IMR-90 (cell line): ENCODE data around the gene PLIN5. TPM values are rescaled to one million over a fixed set of nuclear protein-coding genes. Genes with fewer than 3 reads are reported as not detected.

ENCODE experiments used
- ATAC-seq: fragments of 200-7000 bp; cut with Tn5 transposase; 2 replicates; pipeline ENCODE4 v1.9.1; 2020; ENCODE audit warnings: low read depth, mild to moderate bottlenecking, moderate library complexity
- BruUV-seq: library from RNA; stranded (reverse); fragments of 400-500 nt; replicated peaks from 2 replicates; lab custom pipeline; 2021; lab: Mats Ljungman, UMichigan
- CTCF ChIA-PET: fragments of 300-600 bp; formaldehyde crosslinking; extraction: SDS; loops from one replicate; lab custom pipeline; 2021; ENCODE audit warnings: antibody characterized with exemption; lab: Yijun Ruan, JAX
- POLR2A ChIA-PET: fragments of 300-600 bp; sonication (Branson Sonifier 250); formaldehyde crosslinking; loops from one replicate; lab custom pipeline; 2022; ENCODE audit warnings: antibody characterized with exemption; ENCODE audit not compliant: unreplicated experiment; lab: Charles Lee
- DNase-seq: peaks from one replicate; pipeline ENCODE4 v3.0.0; 2013
- H2AFZ ChIP-seq: replicated peaks from 2 replicates; pipeline ENCODE3; 2013; ENCODE audit warnings: low read length, mild to moderate bottlenecking; ENCODE audit not compliant: poor library complexity
- H2AK5ac ChIP-seq: 2 replicates; pipeline ENCODE4 v1.6.1; 2013; ENCODE audit warnings: low read depth, low read length, inconsistent platforms
- H2AK9ac ChIP-seq: replicated peaks from 2 replicates; pipeline ENCODE3; 2013; ENCODE audit warnings: mild to moderate bottlenecking, low read depth, low read length, moderate library complexity; ENCODE audit not compliant: poor library complexity
- H2BK120ac ChIP-seq: 2 replicates; pipeline ENCODE4 v1.6.1; 2013; ENCODE audit warnings: low read depth, low read length, inconsistent platforms
- H2BK15ac ChIP-seq: 3 replicates; pipeline ENCODE4 v1.6.1; 2013; ENCODE audit warnings: low read depth, low read length, inconsistent platforms
- H2BK20ac ChIP-seq: 2 replicates; pipeline ENCODE4 v1.6.1; 2013; ENCODE audit warnings: low read depth, mild to moderate bottlenecking, inconsistent platforms, low read length, moderate library complexity
- H2BK5ac ChIP-seq: 2 replicates; pipeline ENCODE4 v1.6.1; 2013; ENCODE audit warnings: mild to moderate bottlenecking, low read depth, low read length, inconsistent platforms; ENCODE audit not compliant: poor library complexity, severe bottlenecking
- H3K14ac ChIP-seq: replicated peaks from 2 replicates; pipeline ENCODE4 v1.6.1; 2013; ENCODE audit warnings: low read depth, low read length, inconsistent platforms
- H3K18ac ChIP-seq: 2 replicates; pipeline ENCODE4 v1.6.1; 2013; ENCODE audit warnings: low read depth, low read length, control low read depth
- H3K23ac ChIP-seq: 2 replicates; pipeline ENCODE4 v1.6.1; 2013; ENCODE audit warnings: low read depth, low read length, inconsistent platforms
- H3K27ac ChIP-seq: 2 replicates; pipeline ENCODE4 v1.5.1; 2013; ENCODE audit warnings: mild to moderate bottlenecking, control low read depth, low read length; ENCODE audit not compliant: insufficient read depth
- H3K27me3 ChIP-seq: 2 replicates; pipeline ENCODE4 v1.6.1; 2013; ENCODE audit warnings: low read length; ENCODE audit not compliant: control insufficient read depth, insufficient read depth
- H3K36me3 ChIP-seq: 2 replicates; pipeline ENCODE4 v1.6.1; 2013; ENCODE audit warnings: low read length, mixed read lengths; ENCODE audit not compliant: control insufficient read depth, insufficient read depth
- H3K4ac ChIP-seq: 2 replicates; pipeline ENCODE4 v1.6.1; 2013; ENCODE audit warnings: low read depth, low read length, inconsistent platforms
- H3K4me1 ChIP-seq: 2 replicates; pipeline ENCODE4 v1.6.1; 2013; ENCODE audit warnings: low read length, mixed read lengths; ENCODE audit not compliant: control insufficient read depth, insufficient read depth
- H3K4me2 ChIP-seq: 2 replicates; pipeline ENCODE4 v1.6.1; 2013; ENCODE audit warnings: low read depth, mild to moderate bottlenecking, control low read depth, low read length, moderate library complexity
- H3K4me3 ChIP-seq: 2 replicates; pipeline ENCODE4 v1.5.1; 2013; ENCODE audit warnings: low read depth, mild to moderate bottlenecking, control low read depth, low read length, moderate library complexity; ENCODE audit not compliant: insufficient read depth
- H3K56ac ChIP-seq: 2 replicates; pipeline ENCODE4 v1.6.1; 2013; ENCODE audit warnings: low read length, inconsistent platforms; ENCODE audit not compliant: insufficient read depth; ENCODE audit errors: extremely low read depth
- H3K79me1 ChIP-seq, 2 experiments: 2 replicates each; pipeline ENCODE4 v1.6.1; 2013; ENCODE audit warnings: low read length in 2 of 2, inconsistent platforms in 1 of 2, low read depth in 1 of 2
- H3K9ac ChIP-seq: 2 replicates; pipeline ENCODE4 v1.6.1; 2013; ENCODE audit warnings: low read depth, low read length, control low read depth
- H3K9me1 ChIP-seq: 2 replicates; pipeline ENCODE4 v1.6.1; 2013; ENCODE audit warnings: low read length, inconsistent platforms; ENCODE audit not compliant: insufficient read depth
- H3K9me3 ChIP-seq: 2 replicates; pipeline ENCODE4 v1.6.1; 2013; ENCODE audit warnings: low read length; ENCODE audit not compliant: control insufficient read depth, insufficient read depth
- H4K20me1 ChIP-seq: 2 replicates; pipeline ENCODE4 v1.6.1; 2013; ENCODE audit warnings: low read length, inconsistent platforms; ENCODE audit not compliant: insufficient read depth
- H4K5ac ChIP-seq: 2 replicates; pipeline ENCODE4 v1.6.1; 2013; ENCODE audit warnings: mild to moderate bottlenecking, low read depth, low read length, control low read depth
- H4K8ac ChIP-seq, 2 experiments: 2 replicates each; pipeline ENCODE4 v1.6.1; 2013; ENCODE audit warnings: low read depth in 2 of 2, low read length in 2 of 2, control low read depth in 1 of 2, inconsistent platforms in 1 of 2
- H4K91ac ChIP-seq: 2 replicates; pipeline ENCODE4 v1.6.1; 2013; ENCODE audit warnings: low read depth, low read length, inconsistent platforms; ENCODE audit not compliant: insufficient read depth
- BHLHE40 ChIP-seq: fragments of 150-350 bp; IDR thresholded peaks from 2 replicates; pipeline ENCODE4 v1.6.1; 2016; ENCODE audit warnings: mild to moderate bottlenecking, low read depth, low read length
- CEBPB ChIP-seq: IDR thresholded peaks from 2 replicates; pipeline ENCODE4 v1.6.1; 2012; ENCODE audit warnings: low read depth, low read length, improper control_type of control experiment
- CHD1 ChIP-seq: IDR thresholded peaks from 2 replicates; pipeline ENCODE4 v1.6.1; 2012; ENCODE audit warnings: low read depth, low read length, improper control_type of control experiment
- FOS ChIP-seq: fragments of 150-350 bp; IDR thresholded peaks from 2 replicates; pipeline ENCODE4 v1.6.1; 2016; ENCODE audit warnings: low read depth, low read length
- MAFK ChIP-seq: IDR thresholded peaks from 2 replicates; pipeline ENCODE4 v1.6.1; 2012; ENCODE audit warnings: low read depth, low read length, improper control_type of control experiment
- MAZ ChIP-seq: IDR thresholded peaks from 2 replicates; pipeline ENCODE4 v1.6.1; 2012; ENCODE audit warnings: low read depth, mild to moderate bottlenecking, low read length, improper control_type of control experiment, moderate library complexity, borderline replicate concordance
- MXI1 ChIP-seq: IDR thresholded peaks from 2 replicates; pipeline ENCODE4 v1.6.1; 2012; ENCODE audit warnings: low read depth, mild to moderate bottlenecking, low read length, moderate library complexity, borderline replicate concordance
- NFE2L2 ChIP-seq: fragments of 150-350 bp; IDR thresholded peaks from 2 replicates; pipeline ENCODE4 v1.6.1; 2016; ENCODE audit warnings: low read depth, mild to moderate bottlenecking, low read length
- POLR2A ChIP-seq: IDR thresholded peaks from 2 replicates; pipeline ENCODE4 v1.6.1; 2012; ENCODE audit warnings: mild to moderate bottlenecking, low read depth, low read length
- RAD21 ChIP-seq: IDR thresholded peaks from 2 replicates; pipeline ENCODE4 v1.6.1; 2012; ENCODE audit warnings: low read length, improper control_type of control experiment
- RCOR1 ChIP-seq: IDR thresholded peaks from 2 replicates; pipeline ENCODE4 v1.6.1; 2012; ENCODE audit warnings: mild to moderate bottlenecking, low read length, improper control_type of control experiment; ENCODE audit not compliant: insufficient replicate concordance
- RFX5 ChIP-seq: IDR thresholded peaks from 2 replicates; pipeline ENCODE4 v1.8.0; 2012; ENCODE audit warnings: low read depth, mild to moderate bottlenecking, low read length, moderate library complexity
- SMC3 ChIP-seq: fragments of 150-350 bp; IDR thresholded peaks from 2 replicates; pipeline ENCODE4 v1.6.1; 2016; ENCODE audit warnings: low read depth, mild to moderate bottlenecking, antibody characterized with exemption, low read length, moderate library complexity
- WGBS, 2 experiments: methylation state at CpG; one replicate each; pipeline versions ENCODE4 v1.1.5 to v1.1.7; 2013; ENCODE audit warnings: missing lambda C conversion rate in 2 of 2; ENCODE audit not compliant: insufficient read length in 1 of 2; ENCODE audit errors: extremely low coverage in 2 of 2; 5-methylcytosine and 5-hydroxymethylcytosine counted together
- dilution Hi-C: fragments of 300-500 bp; cut with HindIII; formaldehyde crosslinking; loops from one replicate; pipeline ENCODE4 v1.14.3; 2018; ENCODE audit warnings: low sequenced_read_pairs; ENCODE audit not compliant: unreplicated experiment
- in situ Hi-C: fragments of 300-500 bp; cut with MboI; formaldehyde crosslinking; loops from 3 replicates; pipeline ENCODE4 v1.14.3; 2019; ENCODE audit warnings: low sequenced_read_pairs, inconsistent platforms, mixed read lengths
- intact Hi-C: fragments of 100-400 bp; cut with micrococcal nuclease; formaldehyde crosslinking; loops from 2 replicates; pipeline ENCODE4 v1.10.0; 2022
- polyA plus RNA-seq, 3 experiments: library from polyadenylated mRNA; depleted of rRNA; stranded (reverse); fragments of >200 nt; gene quantifications; 2 replicates each; pipeline ENCODE4 v1.2.3, GENCODE V29; 2012; ENCODE audit warnings: low replicate concordance in 1 of 3
- total RNA-seq: library from RNA; depleted of rRNA; stranded (reverse); fragments of >200 nt; gene quantifications from 2 replicates; pipeline ENCODE4 v1.2.3, GENCODE V29; 2012
- TF ChIP-seq, protein P1 (sequence below): fragments of 150-350 bp; IDR thresholded peaks from 2 replicates; pipeline ENCODE4 v1.6.1; 2016; ENCODE audit warnings: low read depth, mild to moderate bottlenecking, low read length, moderate library complexity, borderline replicate concordance
- TF ChIP-seq, protein P2 (sequence below): conservative IDR thresholded peaks from 2 replicates; pipeline ENCODE4 v1.5.1; 2012; ENCODE audit warnings: mild to moderate bottlenecking, low read depth, low read length, improper control_type of control experiment
- TF ChIP-seq, protein P3 (sequence below): fragments of 150-350 bp; IDR thresholded peaks from 2 replicates; pipeline ENCODE4 v1.6.1; 2017; ENCODE audit warnings: mild to moderate bottlenecking, antibody characterized with exemption, low read length, low read depth

The PLIN5 gene
- total and polyA plus RNA-seq, 2 of the 4 experiments (the other 2 are of a cell fraction) = not detected

DNA sequence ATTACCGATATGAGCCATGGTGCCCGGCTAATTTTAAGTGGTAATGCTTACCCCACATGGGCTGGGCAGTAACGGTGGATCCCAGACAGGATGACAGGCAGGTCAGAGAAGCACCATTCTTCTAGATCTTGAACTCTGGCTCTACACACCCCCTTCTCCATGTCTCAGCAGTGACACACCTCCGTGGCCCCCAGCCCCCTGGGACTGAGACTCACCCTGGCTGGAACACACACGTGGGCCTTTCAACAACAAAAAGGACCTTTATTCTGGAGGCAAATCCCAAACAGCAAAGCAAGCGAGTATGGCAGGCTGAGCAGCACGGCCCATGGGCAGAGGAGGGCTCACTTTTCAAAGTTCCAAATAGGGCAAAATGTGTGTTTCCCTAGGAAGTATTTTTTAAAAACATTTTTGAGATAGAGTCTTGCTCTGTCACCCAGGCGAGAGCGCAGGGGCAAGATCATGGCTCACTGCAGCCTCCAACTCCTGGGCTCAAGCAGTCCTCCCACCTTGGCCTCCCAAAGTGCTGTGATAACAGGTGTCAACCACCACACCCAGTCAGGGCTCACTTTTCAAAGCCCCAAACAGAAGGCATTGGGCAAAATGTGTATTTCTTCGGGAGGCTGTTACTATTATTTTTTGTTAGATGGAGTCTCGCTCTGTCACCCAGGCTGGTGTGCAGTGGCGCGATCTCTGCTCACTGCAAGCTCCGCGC, 12.6 kb downstream of the PLIN5 start:
- ChIA-PET CTCF (interaction anchor here (1.1 kb wide), 1 partner anchor 113 kb away, joined by 6 read pairs; no protein-coding TSS in a partner anchor), POLR2A (no interaction called here)
- no peak overlapping the region for H3K27ac ChIP-seq
- H3K4me1 ChIP-seq = peaks cover 9% of the 10 kb centered on the region
- no peaks in the 10 kb centered on the region for H3K9me3 ChIP-seq
- H4K5ac ChIP-seq = no peak overlapping the region
- no peak overlapping the region for H4K8ac ChIP-seq
- H2BK20ac ChIP-seq = no peak overlapping the region
- dilution Hi-C loops = no loop called here
- H3K36me3 ChIP-seq = no peaks in the 10 kb centered on the region
- no peaks in the 10 kb centered on the region for H3K9me1 ChIP-seq
- H2AK5ac ChIP-seq = no peak overlapping the region
- H3K4me2 ChIP-seq = no peak overlapping the region
- H2AK9ac ChIP-seq = peak overlapping the region; percentile 37
- H3K4ac ChIP-seq = no peak overlapping the region
- H3K79me1 ChIP-seq = no peaks in the 10 kb centered on the region
- H4K91ac ChIP-seq = no peak overlapping the region
- H3K27me3 ChIP-seq = peaks cover 10% of the 10 kb centered on the region; the same call in 1 of the 2 replicates
- H3K4me3 ChIP-seq = no peak overlapping the region
- no peak overlapping the region for H3K23ac ChIP-seq
- ATAC-seq (no peak), DNase-seq (no peak)
- no TSS peak for BruUV-seq
- no peak overlapping the region for H2BK120ac ChIP-seq
- H3K14ac ChIP-seq = no peak overlapping the region
- H3K18ac ChIP-seq = no peak overlapping the region
- no peak overlapping the region for H3K56ac ChIP-seq
- H3K9ac ChIP-seq = no peak overlapping the region
- WGBS, 2 experiments = 47% methylated on average over 3 of the region's 15 CpGs; no CpG with 5 or more reads in 1 of the 2 experiments
- H2BK15ac ChIP-seq = no peak overlapping the region
- in situ Hi-C loops = no loop called here
- H2AFZ ChIP-seq = no peak overlapping the region
- no peak overlapping the region for H2BK5ac ChIP-seq
- intact Hi-C loops = no loop called here
- H4K20me1 ChIP-seq = no peaks in the 10 kb centered on the region
- TF ChIP-seq RFX5 (no peak), CEBPB (no peak), MAZ (no peak), BHLHE40 (no peak), POLR2A (no peak), FOS (no peak), MAFK (no peak), RCOR1 (no peak), NFE2L2 (no peak), RAD21 (no peak), CHD1 (no peak), SMC3 (no peak), MXI1 (no peak)
- TF ChIP-seq, protein P1, sequence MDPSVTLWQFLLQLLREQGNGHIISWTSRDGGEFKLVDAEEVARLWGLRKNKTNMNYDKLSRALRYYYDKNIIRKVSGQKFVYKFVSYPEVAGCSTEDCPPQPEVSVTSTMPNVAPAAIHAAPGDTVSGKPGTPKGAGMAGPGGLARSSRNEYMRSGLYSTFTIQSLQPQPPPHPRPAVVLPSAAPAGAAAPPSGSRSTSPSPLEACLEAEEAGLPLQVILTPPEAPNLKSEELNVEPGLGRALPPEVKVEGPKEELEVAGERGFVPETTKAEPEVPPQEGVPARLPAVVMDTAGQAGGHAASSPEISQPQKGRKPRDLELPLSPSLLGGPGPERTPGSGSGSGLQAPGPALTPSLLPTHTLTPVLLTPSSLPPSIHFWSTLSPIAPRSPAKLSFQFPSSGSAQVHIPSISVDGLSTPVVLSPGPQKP = no peak
- TF ChIP-seq, protein P2, sequence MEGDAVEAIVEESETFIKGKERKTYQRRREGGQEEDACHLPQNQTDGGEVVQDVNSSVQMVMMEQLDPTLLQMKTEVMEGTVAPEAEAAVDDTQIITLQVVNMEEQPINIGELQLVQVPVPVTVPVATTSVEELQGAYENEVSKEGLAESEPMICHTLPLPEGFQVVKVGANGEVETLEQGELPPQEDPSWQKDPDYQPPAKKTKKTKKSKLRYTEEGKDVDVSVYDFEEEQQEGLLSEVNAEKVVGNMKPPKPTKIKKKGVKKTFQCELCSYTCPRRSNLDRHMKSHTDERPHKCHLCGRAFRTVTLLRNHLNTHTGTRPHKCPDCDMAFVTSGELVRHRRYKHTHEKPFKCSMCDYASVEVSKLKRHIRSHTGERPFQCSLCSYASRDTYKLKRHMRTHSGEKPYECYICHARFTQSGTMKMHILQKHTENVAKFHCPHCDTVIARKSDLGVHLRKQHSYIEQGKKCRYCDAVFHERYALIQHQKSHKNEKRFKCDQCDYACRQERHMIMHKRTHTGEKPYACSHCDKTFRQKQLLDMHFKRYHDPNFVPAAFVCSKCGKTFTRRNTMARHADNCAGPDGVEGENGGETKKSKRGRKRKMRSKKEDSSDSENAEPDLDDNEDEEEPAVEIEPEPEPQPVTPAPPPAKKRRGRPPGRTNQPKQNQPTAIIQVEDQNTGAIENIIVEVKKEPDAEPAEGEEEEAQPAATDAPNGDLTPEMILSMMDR = no peak
- TF ChIP-seq, protein P3, sequence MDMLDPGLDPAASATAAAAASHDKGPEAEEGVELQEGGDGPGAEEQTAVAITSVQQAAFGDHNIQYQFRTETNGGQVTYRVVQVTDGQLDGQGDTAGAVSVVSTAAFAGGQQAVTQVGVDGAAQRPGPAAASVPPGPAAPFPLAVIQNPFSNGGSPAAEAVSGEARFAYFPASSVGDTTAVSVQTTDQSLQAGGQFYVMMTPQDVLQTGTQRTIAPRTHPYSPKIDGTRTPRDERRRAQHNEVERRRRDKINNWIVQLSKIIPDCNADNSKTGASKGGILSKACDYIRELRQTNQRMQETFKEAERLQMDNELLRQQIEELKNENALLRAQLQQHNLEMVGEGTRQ = no peak
